SK-N-SH (cell line): Measurements from ENCODE around the gene SMYD3. TPM values are rescaled to one million over a fixed set of nuclear protein-coding genes. Genes with fewer than 3 reads are reported as not detected.

Experiments
- CTCF ChIA-PET: fragments of 300-600, 350-600 bp; formaldehyde crosslinking; extraction: SDS; loops from one replicate; lab custom pipeline; 2021; lab: Yijun Ruan, JAX
- POLR2A ChIA-PET: fragments of 350-600 bp; sonication (Branson Sonifier 250); formaldehyde crosslinking; extraction: SDS; loops from one replicate; lab custom pipeline; 2020; ENCODE audit warnings: antibody characterized with exemption, inconsistent platforms; lab: Yijun Ruan, JAX
- DNase-seq: peaks from one replicate; pipeline ENCODE4 v3.0.0; 2012
- H2AFZ ChIP-seq: fragments of 200-600 bp; sonication (generic); 2 replicates; pipeline ENCODE4 v1.8.1; 2016; ENCODE audit warnings: antibody characterized with exemption, mild to moderate bottlenecking, low read depth
- H3F3A ChIP-seq: fragments of 200-600 bp; sonication (generic); replicated peaks from 2 replicates; pipeline ENCODE3; 2016; ENCODE audit warnings: antibody characterized with exemption, mild to moderate bottlenecking; ENCODE audit not compliant: insufficient read depth
- H3K27ac ChIP-seq, 2 experiments: fragments of 200-500 bp in 1 of 2; fragments of 200-600 bp in 1 of 2; sonication (Bioruptor generic) in 1 of 2; sonication (generic), shearing (Covaris generic) in 1 of 2; 2 replicates each; pipeline versions ENCODE4 v1.5.1 to v1.6.1; 2014 to 2016; ENCODE audit warnings: low read depth in 2 of 2, inconsistent platforms in 1 of 2, low read length in 1 of 2, mild to moderate bottlenecking in 1 of 2, mixed read lengths in 1 of 2
- H3K27me3 ChIP-seq: fragments of 200-600 bp; sonication (generic), shearing (Covaris generic); 2 replicates; pipeline ENCODE4 v1.6.1; 2016; ENCODE audit warnings: mixed run types; ENCODE audit not compliant: insufficient read depth
- H3K36me3 ChIP-seq, 2 experiments: fragments of 200-500 bp in 1 of 2; fragments of 200-600 bp in 1 of 2; sonication (Bioruptor generic) in 1 of 2; sonication (generic) in 1 of 2; replicated peaks in 1 of 2; 2 replicates each; pipeline versions ENCODE3 to v1.5.1; 2014 to 2016; ENCODE audit warnings: low read length in 1 of 2, mild to moderate bottlenecking in 1 of 2; ENCODE audit not compliant: insufficient read depth in 2 of 2, control insufficient read depth in 1 of 2
- H3K4me1 ChIP-seq, 2 experiments: fragments of 200-500 bp in 1 of 2; fragments of 200-600 bp in 1 of 2; sonication (Bioruptor generic) in 1 of 2; sonication (generic), shearing (Covaris generic) in 1 of 2; 2 replicates each; pipeline versions ENCODE4 v1.5.1 to v1.6.1; 2014 to 2016; ENCODE audit warnings: low read depth in 1 of 2, low read length in 1 of 2, mixed run types in 1 of 2; ENCODE audit not compliant: insufficient read depth in 2 of 2, control insufficient read depth in 1 of 2
- H3K4me2 ChIP-seq: fragments of 200-600 bp; sonication (generic), shearing (Covaris generic); 2 replicates; pipeline ENCODE4 v1.6.1; 2017; ENCODE audit warnings: mixed run types
- H3K4me3 ChIP-seq, 2 experiments: fragments of 200-500 bp in 1 of 2; fragments of 200-600 bp in 1 of 2; sonication (Bioruptor generic) in 1 of 2; sonication (generic), shearing (Covaris generic) in 1 of 2; 2 replicates each; pipeline versions ENCODE4 v1.5.1 to v1.8.1; 2014 to 2016; ENCODE audit warnings: low read depth in 2 of 2, inconsistent platforms in 1 of 2, low read length in 1 of 2, mild to moderate bottlenecking in 1 of 2, mixed read lengths in 1 of 2, moderate library complexity in 1 of 2
- H3K79me2 ChIP-seq: fragments of 200-600 bp; sonication (generic); 2 replicates; pipeline ENCODE4 v1.8.1; 2017; ENCODE audit warnings: mild to moderate bottlenecking; ENCODE audit not compliant: insufficient read depth
- H3K9ac ChIP-seq: fragments of 200-600 bp; sonication (generic); 2 replicates; pipeline ENCODE4 v1.6.1; 2017; ENCODE audit warnings: mixed run types
- H3K9me2 ChIP-seq: fragments of 200-600 bp; sonication (generic); 2 replicates; pipeline ENCODE4 v1.6.1; 2017; ENCODE audit warnings: mixed run types
- H3K9me3 ChIP-seq: fragments of 200-600 bp; sonication (generic); 2 replicates; pipeline ENCODE4 v1.6.1; 2017; ENCODE audit warnings: mixed run types, mild to moderate bottlenecking, moderate library complexity
- H4K20me1 ChIP-seq: fragments of 200-600 bp; sonication (generic); 2 replicates; pipeline ENCODE4 v1.6.1; 2017; ENCODE audit warnings: mild to moderate bottlenecking, mixed run types; ENCODE audit not compliant: insufficient read depth
- CHD2 ChIP-seq: fragments of 150-350 bp; IDR thresholded peaks from 2 replicates; pipeline ENCODE4 v1.6.1; 2018; ENCODE audit warnings: low read length; ENCODE audit not compliant: partially characterized antibody
- ELF1 ChIP-seq: IDR thresholded peaks from 2 replicates; pipeline ENCODE4 v1.4.0; 2012
- EZH2phosphoT487 ChIP-seq: fragments of 200-600 bp; sonication (generic); IDR thresholded peaks from 2 replicates; pipeline ENCODE4 v1.6.1; 2017; ENCODE audit warnings: low read depth, mixed run types, mild to moderate bottlenecking, antibody characterized with exemption, moderate library complexity, borderline replicate concordance
- FOSL2 ChIP-seq: IDR thresholded peaks from 2 replicates; pipeline ENCODE4 v1.4.0; 2012; ENCODE audit warnings: low read depth, mild to moderate bottlenecking, moderate library complexity, borderline replicate concordance
- JUND ChIP-seq: IDR thresholded peaks from 2 replicates; pipeline ENCODE4 v1.4.0; 2012
- MXI1 ChIP-seq: IDR thresholded peaks from 2 replicates; pipeline ENCODE4 v1.6.1; 2012; ENCODE audit warnings: mild to moderate bottlenecking, low read depth, low read length, improper control_type of control experiment
- NFIC ChIP-seq: IDR thresholded peaks from 2 replicates; pipeline ENCODE4 v1.4.0; 2012; ENCODE audit warnings: borderline replicate concordance
- NRF1 ChIP-seq: IDR thresholded peaks from 2 replicates; pipeline ENCODE4 v1.6.1; 2012; ENCODE audit warnings: low read depth, mild to moderate bottlenecking, low read length
- POLR2AphosphoS5 ChIP-seq: IDR thresholded peaks from 2 replicates; pipeline ENCODE4 v1.6.1; 2012; ENCODE audit warnings: low read depth, low read length
- RAD21 ChIP-seq: IDR thresholded peaks from 2 replicates; pipeline ENCODE4 v1.6.1; 2012; ENCODE audit warnings: mild to moderate bottlenecking, low read length
- RCOR1 ChIP-seq: fragments of 150-350 bp; IDR thresholded peaks from 2 replicates; pipeline ENCODE4 v1.6.1; 2017; ENCODE audit warnings: antibody characterized with exemption, low read length
- RXRA ChIP-seq: IDR thresholded peaks from 2 replicates; pipeline ENCODE4 v1.4.0; 2012; ENCODE audit warnings: low read depth, mild to moderate bottlenecking, borderline replicate concordance
- SMC3 ChIP-seq: IDR thresholded peaks from 2 replicates; pipeline ENCODE4 v1.6.1; 2012; ENCODE audit warnings: low read depth, low read length, improper control_type of control experiment
- TCF12 ChIP-seq: IDR thresholded peaks from 2 replicates; pipeline ENCODE4 v1.4.0; 2012
- TEAD4 ChIP-seq: IDR thresholded peaks from 2 replicates; pipeline ENCODE4 v1.4.0; 2012; ENCODE audit warnings: mild to moderate bottlenecking, borderline replicate concordance; ENCODE audit not compliant: insufficient read depth
- YY1 ChIP-seq: IDR thresholded peaks from 2 replicates; pipeline ENCODE4 v1.4.0; 2012; ENCODE audit warnings: low read depth, mild to moderate bottlenecking
- WGBS: methylation state at CpG from one replicate; pipeline ENCODE4 v1.1.6; 2017; ENCODE audit warnings: low lambda C conversion rate; 5-methylcytosine and 5-hydroxymethylcytosine counted together
- polyA plus RNA-seq, 3 experiments: library from polyadenylated mRNA; depleted of rRNA; stranded (reverse); fragments of >200 nt; gene quantifications; 2 replicates each; pipeline ENCODE4 v1.2.3, GENCODE V29; 2012
- TF ChIP-seq, protein P1 (sequence below): IDR thresholded peaks from 2 replicates; pipeline ENCODE4 v1.4.0; 2012; ENCODE audit warnings: low read depth, borderline replicate concordance
- TF ChIP-seq, protein P2 (sequence below): fragments of 150-350 bp; IDR thresholded peaks from 2 replicates; pipeline ENCODE4 v1.6.1; 2017; ENCODE audit warnings: antibody characterized with exemption, low read length, low read depth, borderline replicate concordance
- TF ChIP-seq, protein P3 (sequence below): IDR thresholded peaks from 2 replicates; pipeline ENCODE4; 2012

The SMYD3 gene
- polyA plus RNA-seq, 1 of the 3 experiments (the other 2 are of a cell fraction) = 31.4 TPM

DNA sequence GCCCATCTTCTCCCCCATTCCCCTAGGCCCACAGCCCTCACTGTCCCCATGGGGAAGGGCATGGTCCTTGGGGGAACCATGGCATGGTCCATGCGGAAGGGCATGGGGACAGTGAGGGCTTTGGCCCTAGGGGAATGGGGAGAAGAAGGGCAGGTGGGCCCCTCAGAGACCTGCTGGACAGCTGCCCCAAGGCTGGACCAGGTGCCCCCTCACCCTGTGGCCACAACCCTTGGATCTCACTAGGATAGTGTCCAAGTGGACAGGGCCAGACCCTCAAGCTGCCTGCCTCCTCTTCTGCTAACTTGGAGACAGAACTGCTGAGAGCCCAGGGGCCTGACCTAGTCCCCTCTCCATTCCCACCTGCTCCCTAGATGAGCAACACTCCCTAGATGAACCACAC is 12.4 kb upstream of the SMYD3 start:
- no peaks in the 10 kb centered on the region for H3K27me3 ChIP-seq
- no peak overlapping the region for H3K4me3 ChIP-seq
- no peak overlapping the region for H3K27ac ChIP-seq
- no peaks in the 10 kb centered on the region for H3K36me3 ChIP-seq
- TF ChIP-seq FOSL2 (no peak), SMC3 (no peak), MXI1 (no peak), EZH2phosphoT487 (no peak), ELF1 (no peak), RAD21 (no peak), JUND (no peak), YY1 (no peak), RXRA (no peak), NRF1 (no peak), TEAD4 (no peak), TCF12 (no peak), RCOR1 (no peak), POLR2AphosphoS5 (no peak), CHD2 (no peak), NFIC (no peak)
- TF ChIP-seq, protein P1, sequence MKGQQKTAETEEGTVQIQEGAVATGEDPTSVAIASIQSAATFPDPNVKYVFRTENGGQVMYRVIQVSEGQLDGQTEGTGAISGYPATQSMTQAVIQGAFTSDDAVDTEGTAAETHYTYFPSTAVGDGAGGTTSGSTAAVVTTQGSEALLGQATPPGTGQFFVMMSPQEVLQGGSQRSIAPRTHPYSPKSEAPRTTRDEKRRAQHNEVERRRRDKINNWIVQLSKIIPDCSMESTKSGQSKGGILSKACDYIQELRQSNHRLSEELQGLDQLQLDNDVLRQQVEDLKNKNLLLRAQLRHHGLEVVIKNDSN = no peak
- TF ChIP-seq, protein P2, sequence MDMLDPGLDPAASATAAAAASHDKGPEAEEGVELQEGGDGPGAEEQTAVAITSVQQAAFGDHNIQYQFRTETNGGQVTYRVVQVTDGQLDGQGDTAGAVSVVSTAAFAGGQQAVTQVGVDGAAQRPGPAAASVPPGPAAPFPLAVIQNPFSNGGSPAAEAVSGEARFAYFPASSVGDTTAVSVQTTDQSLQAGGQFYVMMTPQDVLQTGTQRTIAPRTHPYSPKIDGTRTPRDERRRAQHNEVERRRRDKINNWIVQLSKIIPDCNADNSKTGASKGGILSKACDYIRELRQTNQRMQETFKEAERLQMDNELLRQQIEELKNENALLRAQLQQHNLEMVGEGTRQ = no peak
- TF ChIP-seq, protein P3, sequence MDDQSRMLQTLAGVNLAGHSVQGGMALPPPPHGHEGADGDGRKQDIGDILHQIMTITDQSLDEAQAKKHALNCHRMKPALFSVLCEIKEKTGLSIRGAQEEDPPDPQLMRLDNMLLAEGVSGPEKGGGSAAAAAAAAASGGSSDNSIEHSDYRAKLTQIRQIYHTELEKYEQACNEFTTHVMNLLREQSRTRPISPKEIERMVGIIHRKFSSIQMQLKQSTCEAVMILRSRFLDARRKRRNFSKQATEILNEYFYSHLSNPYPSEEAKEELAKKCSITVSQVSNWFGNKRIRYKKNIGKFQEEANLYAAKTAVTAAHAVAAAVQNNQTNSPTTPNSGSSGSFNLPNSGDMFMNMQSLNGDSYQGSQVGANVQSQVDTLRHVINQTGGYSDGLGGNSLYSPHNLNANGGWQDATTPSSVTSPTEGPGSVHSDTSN = no peak
- no peaks in the 10 kb centered on the region for H3K79me2 ChIP-seq
- H3K9me3 ChIP-seq = no peaks in the 10 kb centered on the region; the same call in 1 of the 2 replicates
- no CpG with 5 or more reads among the region's 1 CpG for WGBS
- H3K9me2 ChIP-seq = no peaks in the 10 kb centered on the region
- no peak overlapping the region for H2AFZ ChIP-seq
- no peaks in the 10 kb centered on the region for H4K20me1 ChIP-seq
- no peaks in the 10 kb centered on the region for H3F3A ChIP-seq
- ChIA-PET POLR2A (no interaction called here), CTCF (no interaction called here)
- H3K4me2 ChIP-seq = no peak overlapping the region
- H3K9ac ChIP-seq = no peak overlapping the region
- no peaks in the 10 kb centered on the region for H3K4me1 ChIP-seq
- DNase-seq = no peak
